Upper lobe of left lung (tissue), 6 donors: ENCODE measurements around the gene ITGB7. TPM values are rescaled to one million over a fixed set of nuclear protein-coding genes. Genes with fewer than 3 reads are reported as not detected.

Experiments used
- ATAC-seq, 2 donors: fragments of 200-7000 bp; cut with Tn5 transposase; one replicate each; pipeline ENCODE4 v1.9.1; 2022; ENCODE audit warnings: mild to moderate bottlenecking in 2 of 2, moderate library complexity in 2 of 2; ENCODE audit not compliant: low FRiP score in 2 of 2
- DNase-seq, 2 donors: peaks; one replicate each; pipeline ENCODE4 v3.0.0-alpha.2; 2019 to 2020
- H3K27ac ChIP-seq, 4 donors: fragments of 200-600 bp; sonication (generic); one replicate each; pipeline ENCODE4 v1.5.1; 2016 to 2019
- H3K27me3 ChIP-seq, 4 donors: fragments of 200-600 bp; sonication (generic); one replicate each; pipeline ENCODE4 v1.5.1; 2017 to 2019
- H3K36me3 ChIP-seq, 4 donors: fragments of 200-600 bp; sonication (generic); one replicate each; pipeline ENCODE4 v1.5.1; 2016 to 2019
- H3K4me1 ChIP-seq, 4 donors: fragments of 200-600 bp; sonication (generic); one replicate each; pipeline ENCODE4 v1.5.1; 2018 to 2019
- H3K4me3 ChIP-seq, 4 donors: fragments of 200-600 bp; sonication (generic); one replicate each; pipeline ENCODE4 v1.5.1; 2017 to 2019; ENCODE audit warnings: mild to moderate bottlenecking in 2 of 4, moderate library complexity in 1 of 4
- H3K9me3 ChIP-seq, 4 donors: fragments of 200-600 bp; sonication (generic); one replicate each; pipeline ENCODE4 v1.5.1; 2018 to 2019
- EP300 ChIP-seq, 4 donors: sonication (generic); formaldehyde crosslinking; IDR thresholded peaks; one replicate each; pipeline ENCODE4 v1.5.1; 2017; ENCODE audit warnings: antibody characterized with exemption in 4 of 4, control low read depth in 2 of 4
- POLR2A ChIP-seq, 4 donors: fragments of 450-650 bp; IDR thresholded peaks; one replicate each; pipeline ENCODE4 v1.5.1; 2016 to 2017; ENCODE audit warnings: antibody characterized with exemption in 4 of 4, mild to moderate bottlenecking in 2 of 4
- POLR2AphosphoS5 ChIP-seq, 2 donors: sonication (generic); formaldehyde crosslinking; IDR thresholded peaks; one replicate each; pipeline ENCODE4 v1.5.1; 2017; ENCODE audit warnings: antibody characterized with exemption in 2 of 2
- WGBS, 2 donors: methylation state at CpG; one replicate each; pipeline ENCODE4 v1.1.5; 2017 to 2018; 5-methylcytosine and 5-hydroxymethylcytosine counted together
- total RNA-seq, 6 donors: library from RNA; depleted of rRNA in 4 of 6; stranded (reverse); fragments of >200 nt in 4 of 6; gene quantifications; one replicate each; pipeline versions ENCODE4 v1.1.0 to v1.2.1, GENCODE V29; 2016 to 2021
- TF ChIP-seq, protein P1 (sequence below), 6 experiments: fragments of 450-650 bp in 4 of 6; fragments of 200-600 bp in 2 of 6; sonication (generic) in 2 of 6; IDR thresholded peaks; one replicate each; pipeline ENCODE4 v1.5.1; 2016 to 2019; ENCODE audit warnings: antibody characterized with exemption in 6 of 6
- donor health status: DM: no; HTN: no; CAD: no; lungs with moderate emphysema.
- donor health status: DM: no; HTN: yes; CAD: no; lungs with severe emphysema.

ITGB7 gene
- total RNA-seq, 6 donors from 2014 or later, result 3.1 to 12.9 (median 4.7) TPM

DNA sequence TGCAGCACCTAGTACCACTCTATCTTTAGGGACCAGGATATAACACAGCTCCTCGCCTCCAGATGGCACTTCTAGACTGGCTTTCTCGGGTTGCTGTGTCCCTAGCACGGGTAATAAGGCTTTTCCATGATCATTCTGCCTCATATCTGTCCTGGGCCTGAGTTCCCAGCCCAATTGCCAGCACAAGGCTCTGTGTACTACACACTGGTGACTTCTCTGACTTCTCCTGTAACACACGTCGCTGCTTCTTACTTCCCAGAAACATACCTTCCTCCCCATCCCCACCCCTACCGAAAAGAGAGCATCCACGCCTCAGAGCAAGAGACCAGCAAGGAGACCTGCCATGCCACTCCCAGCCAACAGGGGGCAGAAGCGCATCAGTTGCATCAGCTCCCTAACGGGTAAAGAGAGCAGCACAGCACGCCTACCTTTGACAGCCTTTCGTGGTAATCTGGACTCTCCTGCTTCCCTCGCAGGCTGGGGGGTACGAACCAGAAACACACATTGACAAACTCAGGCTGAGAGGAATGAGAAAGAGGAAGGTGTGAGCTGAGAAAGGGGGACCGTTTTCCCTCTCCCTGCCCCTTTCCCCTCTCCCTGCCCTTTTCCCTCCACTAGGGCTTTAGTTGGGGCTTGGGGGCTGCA lies 47.7 kb downstream of the ITGB7 start:
- TF ChIP-seq POLR2A (IDR thresholded peaks at IDR 0.05) (no peak), POLR2AphosphoS5 (IDR thresholded peaks at IDR 0.05) (no peak), EP300 (IDR thresholded peaks at IDR 0.05) (no peak)
- TF ChIP-seq, protein P1, sequence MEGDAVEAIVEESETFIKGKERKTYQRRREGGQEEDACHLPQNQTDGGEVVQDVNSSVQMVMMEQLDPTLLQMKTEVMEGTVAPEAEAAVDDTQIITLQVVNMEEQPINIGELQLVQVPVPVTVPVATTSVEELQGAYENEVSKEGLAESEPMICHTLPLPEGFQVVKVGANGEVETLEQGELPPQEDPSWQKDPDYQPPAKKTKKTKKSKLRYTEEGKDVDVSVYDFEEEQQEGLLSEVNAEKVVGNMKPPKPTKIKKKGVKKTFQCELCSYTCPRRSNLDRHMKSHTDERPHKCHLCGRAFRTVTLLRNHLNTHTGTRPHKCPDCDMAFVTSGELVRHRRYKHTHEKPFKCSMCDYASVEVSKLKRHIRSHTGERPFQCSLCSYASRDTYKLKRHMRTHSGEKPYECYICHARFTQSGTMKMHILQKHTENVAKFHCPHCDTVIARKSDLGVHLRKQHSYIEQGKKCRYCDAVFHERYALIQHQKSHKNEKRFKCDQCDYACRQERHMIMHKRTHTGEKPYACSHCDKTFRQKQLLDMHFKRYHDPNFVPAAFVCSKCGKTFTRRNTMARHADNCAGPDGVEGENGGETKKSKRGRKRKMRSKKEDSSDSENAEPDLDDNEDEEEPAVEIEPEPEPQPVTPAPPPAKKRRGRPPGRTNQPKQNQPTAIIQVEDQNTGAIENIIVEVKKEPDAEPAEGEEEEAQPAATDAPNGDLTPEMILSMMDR (IDR thresholded peaks at IDR 0.05), result peak; percentile 94 to 97 (median 96)
- H3K4me1 ChIP-seq, result peaks cover 0 to 6% (median 5%) of the 10 kb centered on the region in 4 donors
- 18 to 20% methylated on average over 14 of the region's 14 CpGs for WGBS, 2 donors
- H3K27me3 ChIP-seq, result no peaks in the 10 kb centered on the region
- peaks cover 0 to 5% (median 0%) of the 10 kb centered on the region in 4 donors for H3K36me3 ChIP-seq
- no peak overlapping the region for H3K4me3 ChIP-seq
- peak in 1 of 2 donors; percentile 81 for DNase-seq
- peak; percentile 89 to 94 for ATAC-seq
- no peaks in the 10 kb centered on the region for H3K9me3 ChIP-seq
- H3K27ac ChIP-seq, result no peak overlapping the region

DNA sequence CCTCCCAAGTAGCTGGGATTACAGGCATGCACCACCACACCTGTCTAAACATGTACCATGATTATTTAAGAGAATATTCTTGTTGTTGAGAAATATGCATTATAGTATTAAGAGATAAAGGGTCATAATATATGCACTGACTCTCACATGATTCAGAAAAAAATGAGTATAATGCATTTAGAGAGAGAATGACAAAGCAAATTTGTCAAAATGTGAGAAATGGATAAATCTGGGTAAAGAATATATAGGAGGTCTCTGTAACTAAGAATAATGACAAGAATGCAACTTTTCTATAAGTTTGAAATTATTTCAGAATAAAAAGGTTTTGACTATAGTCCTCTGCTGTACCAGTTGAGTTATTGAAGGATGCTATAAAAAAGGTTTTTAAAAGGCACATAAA lies 54.7 kb downstream of the ITGB7 start:
- ATAC-seq, result no peak
- no peak overlapping the region for H3K27ac ChIP-seq
- no peak overlapping the region for H3K4me3 ChIP-seq
- no peaks in the 10 kb centered on the region for H3K4me1 ChIP-seq
- TF ChIP-seq EP300 (IDR thresholded peaks at IDR 0.05), result no peak
- TF ChIP-seq, protein P1 (IDR thresholded peaks at IDR 0.05), result no peak
- no peak for TF ChIP-seq POLR2A (IDR thresholded peaks at IDR 0.05)
- no peak for TF ChIP-seq POLR2AphosphoS5 (IDR thresholded peaks at IDR 0.05)
- H3K27me3 ChIP-seq, result no peaks in the 10 kb centered on the region
- no peaks in the 10 kb centered on the region for H3K9me3 ChIP-seq
- no peak for DNase-seq
- no peaks in the 10 kb centered on the region for H3K36me3 ChIP-seq

DNA sequence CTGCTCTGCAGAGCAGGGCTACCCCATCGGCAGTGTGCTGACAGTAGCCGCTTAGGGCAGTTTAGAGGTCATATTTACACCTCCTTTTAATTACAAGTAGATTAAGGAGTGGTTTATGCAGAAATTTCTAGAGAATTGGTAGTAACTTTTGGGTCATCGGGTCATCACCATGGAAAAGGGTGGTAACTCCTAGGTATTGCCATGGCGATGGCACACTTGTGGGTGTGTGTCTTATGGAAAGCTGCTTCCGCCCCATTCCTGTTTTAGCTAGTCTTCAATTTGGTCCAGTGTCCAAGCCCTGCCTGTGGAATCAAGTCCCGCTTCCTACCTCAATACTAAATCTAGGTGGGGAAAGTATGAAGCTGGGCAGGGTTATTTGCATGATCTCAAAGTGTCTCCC lies 56.0 kb downstream of the ITGB7 start:
- DNase-seq, result no peak
- Histone ChIP-seq H3K27ac (no peak overlapping the region), H3K27me3 (no peaks in the 10 kb centered on the region), H3K4me3 (no peak overlapping the region), H3K4me1 (no peaks in the 10 kb centered on the region), H3K9me3 (no peaks in the 10 kb centered on the region), H3K36me3 (no peaks in the 10 kb centered on the region)
- ATAC-seq, result no peak
- no peak for TF ChIP-seq POLR2A (IDR thresholded peaks at IDR 0.05)
- no peak for TF ChIP-seq POLR2AphosphoS5 (IDR thresholded peaks at IDR 0.05)
- TF ChIP-seq, protein P1 (IDR thresholded peaks at IDR 0.05), result no peak
- no peak for TF ChIP-seq EP300 (IDR thresholded peaks at IDR 0.05)
- 89 to 90% methylated on average over 6 of the region's 6 CpGs for WGBS, 2 donors

DNA sequence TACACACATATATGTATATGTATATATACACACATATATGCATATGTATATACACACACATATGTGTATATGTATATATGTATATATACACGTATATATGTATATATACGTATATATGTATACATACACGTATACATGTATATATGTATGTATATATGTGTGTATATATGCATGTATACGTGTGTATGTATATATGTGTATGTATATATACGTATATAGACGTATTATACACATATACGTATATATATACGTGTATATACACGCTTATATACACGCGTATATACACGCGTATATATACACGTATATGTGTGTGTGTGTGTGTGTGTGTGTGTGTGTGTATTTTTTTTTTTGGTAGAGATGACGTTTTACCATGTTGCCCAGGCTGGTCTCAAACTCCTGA lies 59.4 kb downstream of the ITGB7 start:
- Histone ChIP-seq H3K27me3 (no peaks in the 10 kb centered on the region), H3K27ac (no peak overlapping the region), H3K36me3 (no peaks in the 10 kb centered on the region), H3K9me3 (no peaks in the 10 kb centered on the region), H3K4me3 (no peak overlapping the region), H3K4me1 (no peaks in the 10 kb centered on the region)
- 89 to 93% methylated on average over 15 of the region's 15 CpGs for WGBS, 2 donors
- TF ChIP-seq POLR2A (IDR thresholded peaks at IDR 0.05), result no peak
- no peak for TF ChIP-seq EP300 (IDR thresholded peaks at IDR 0.05)
- no peak for TF ChIP-seq POLR2AphosphoS5 (IDR thresholded peaks at IDR 0.05)
- TF ChIP-seq, protein P1 (IDR thresholded peaks at IDR 0.05), result no peak
- ATAC-seq (no peak), DNase-seq (no peak)

DNA sequence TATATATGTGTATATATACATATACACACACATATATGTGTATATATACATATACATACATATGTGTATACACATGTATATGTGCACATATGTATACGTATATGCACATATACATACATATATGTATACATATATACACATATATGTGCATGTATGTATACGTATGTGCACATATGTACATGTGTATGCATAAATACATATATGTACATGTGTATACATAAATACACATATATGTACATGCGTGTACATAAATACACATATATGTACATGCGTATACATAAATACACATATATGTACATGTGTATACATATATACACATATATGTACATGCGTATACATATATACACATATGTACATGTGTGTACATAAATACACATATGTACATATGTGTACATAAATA lies 59.9 kb downstream of the ITGB7 start:
- Histone ChIP-seq H3K9me3 (no peaks in the 10 kb centered on the region), H3K36me3 (no peaks in the 10 kb centered on the region), H3K27me3 (no peaks in the 10 kb centered on the region), H3K4me1 (no peaks in the 10 kb centered on the region), H3K4me3 (no peak overlapping the region), H3K27ac (no peak overlapping the region)
- ATAC-seq (no peak), DNase-seq (no peak)
- WGBS, 2 donors, result 89 to 92% methylated on average over 5 of the region's 5 CpGs
- no peak for TF ChIP-seq EP300 (IDR thresholded peaks at IDR 0.05)
- TF ChIP-seq POLR2AphosphoS5 (IDR thresholded peaks at IDR 0.05), result no peak
- no peak for TF ChIP-seq POLR2A (IDR thresholded peaks at IDR 0.05)
- TF ChIP-seq, protein P1 (IDR thresholded peaks at IDR 0.05), result no peak
